T-helper 17 cell (primary cell): Measurements from ENCODE around the gene AZU1. TPM values are rescaled to one million over a fixed set of nuclear protein-coding genes. Genes with fewer than 3 reads are reported as not detected.

Experiments used
- ATAC-seq: fragments of 150-1000 bp; cut with Tn5 transposase; 2 replicates; pipeline ENCODE4 v1.10.0; 2021; ENCODE audit warnings: mild to moderate bottlenecking, moderate library complexity
- DNase-seq, 3 donors: peaks; one replicate each; pipeline versions ENCODE4 v3.0.0 to v3.0.0-alpha.2; 2020 to 2021
- H3K9me3 ChIP-seq: one replicate; pipeline ENCODE4 v1.7.0; 2013; ENCODE audit warnings: low read length, mild to moderate bottlenecking; ENCODE audit not compliant: control insufficient read depth, poor library complexity, severe bottlenecking
- H3K27ac Mint-ChIP-seq: one replicate; pipeline ENCODE4 v1.8.0; 2022; ENCODE audit warnings: mild to moderate bottlenecking, moderate library complexity, mixed read lengths
- H3K27me3 Mint-ChIP-seq: one replicate; pipeline ENCODE4 v1.8.0; 2022; ENCODE audit warnings: mixed read lengths
- H3K36me3 Mint-ChIP-seq: one replicate; pipeline ENCODE4 v1.8.0; 2022; ENCODE audit warnings: low read depth, mixed read lengths
- H3K4me1 Mint-ChIP-seq: one replicate; pipeline ENCODE4 v1.8.0; 2022; ENCODE audit warnings: mild to moderate bottlenecking, mixed read lengths
- H3K4me3 Mint-ChIP-seq: one replicate; pipeline ENCODE4 v1.8.0; 2022; ENCODE audit warnings: mild to moderate bottlenecking, moderate library complexity, mixed read lengths
- total RNA-seq, 4 donors: library from RNA in 2 of 4; stranded (reverse) in 2 of 4; gene quantifications; one replicate each; pipeline ENCODE4 v1.2.3 and lab custom pipeline; 2022 to 2026

The AZU1 gene, protein sequence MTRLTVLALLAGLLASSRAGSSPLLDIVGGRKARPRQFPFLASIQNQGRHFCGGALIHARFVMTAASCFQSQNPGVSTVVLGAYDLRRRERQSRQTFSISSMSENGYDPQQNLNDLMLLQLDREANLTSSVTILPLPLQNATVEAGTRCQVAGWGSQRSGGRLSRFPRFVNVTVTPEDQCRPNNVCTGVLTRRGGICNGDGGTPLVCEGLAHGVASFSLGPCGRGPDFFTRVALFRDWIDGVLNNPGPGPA
- total RNA-seq (1 to 10 TPM in 1 of 2 donors, under 1 TPM in 1; 0.90 to 1.2 TPM), total RNA-seq (lab: John Stamatoyannopoulos, UW) (0.12 to 3.6 reads per million in 2 donors)

DNA sequence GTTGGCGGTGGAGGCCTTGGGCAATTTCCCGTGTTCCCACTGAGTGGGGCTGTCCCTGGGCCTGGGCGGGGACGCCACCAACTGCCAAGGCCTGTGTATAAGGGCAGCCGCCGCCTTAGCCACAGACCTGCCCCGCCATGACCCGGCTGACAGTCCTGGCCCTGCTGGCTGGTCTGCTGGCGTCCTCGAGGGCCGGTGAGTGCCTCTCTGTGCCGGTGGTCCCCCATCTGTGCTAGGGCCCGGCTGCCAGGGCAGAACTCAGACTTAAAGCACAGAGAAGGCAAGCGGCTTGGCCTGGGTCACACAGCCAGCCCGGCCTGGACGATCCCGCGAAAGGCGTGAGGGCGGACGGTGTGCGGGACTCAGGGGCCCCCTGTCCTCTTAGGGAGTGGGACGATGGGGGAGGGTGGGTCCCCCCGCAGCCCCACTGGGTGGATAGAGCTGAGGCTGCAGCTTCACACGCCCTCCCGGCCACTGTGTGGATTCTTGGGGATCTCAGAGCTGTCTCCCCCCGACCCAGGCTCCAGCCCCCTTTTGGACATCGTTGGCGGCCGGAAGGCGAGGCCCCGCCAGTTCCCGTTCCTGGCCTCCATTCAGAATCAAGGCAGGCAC is at the start of gene AZU1:
Gene AZU1 (plus strand): TSS at position 128 of the 612 bp plus-strand sequence. CDS start 10 bp downstream, at position 138.
- no peaks in the 10 kb centered on the region for H3K4me1 Mint-ChIP-seq
- ATAC-seq = no peak
- no peaks in the 10 kb centered on the region for H3K36me3 Mint-ChIP-seq

DNA sequence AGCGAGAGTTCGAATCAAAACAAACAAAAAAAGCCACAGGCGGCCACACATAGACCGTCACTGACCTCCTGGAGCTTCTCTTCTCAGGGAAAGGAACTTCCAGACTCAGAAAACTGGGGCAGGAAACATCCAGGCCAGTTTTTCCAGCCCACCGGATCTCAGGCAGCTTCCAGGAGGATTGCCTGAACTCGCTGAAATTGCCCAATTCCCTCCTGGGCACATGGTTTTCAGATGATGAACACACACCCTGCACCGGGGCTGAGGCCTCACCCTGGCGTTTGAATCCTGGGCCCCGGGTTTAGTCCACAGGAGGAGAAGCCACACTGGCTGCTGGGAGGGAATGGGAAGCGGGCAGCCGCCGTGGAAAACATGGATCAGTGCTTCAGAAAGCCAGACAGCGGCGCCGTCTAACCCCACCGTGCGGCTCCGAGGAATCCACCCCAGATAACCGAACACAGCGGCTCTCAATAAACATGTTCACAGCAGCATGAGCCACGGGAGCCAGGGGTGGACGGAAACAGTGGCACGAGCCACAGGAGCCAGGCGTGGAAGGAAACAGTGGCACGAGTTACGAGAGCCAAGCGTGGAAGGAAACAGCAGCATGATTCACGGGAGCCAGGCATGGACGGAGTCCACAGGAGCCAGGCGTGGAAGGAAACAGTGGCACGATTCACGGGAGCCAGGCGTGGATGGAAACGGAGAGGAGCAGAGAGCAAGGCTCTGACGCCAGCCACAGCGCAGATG is 48.6 kb upstream of the AZU1 start:
- H3K4me3 Mint-ChIP-seq = no peak overlapping the region
- no peak for ATAC-seq

More for the DNA sequence above, at the start of gene AZU1:
- no peak for DNase-seq
- H3K9me3 ChIP-seq = no peaks in the 10 kb centered on the region
- Mint-ChIP-seq H3K27me3 (peaks cover 11% of the 10 kb centered on the region), H3K4me3 (no peak within 1 kb of the TSS), H3K27ac (no peak within 1 kb of the TSS)

GRCh38 chr19:780935-781334 is 46.7 kb upstream of the AZU1 start:
- H3K4me1 Mint-ChIP-seq = no peaks in the 10 kb centered on the region
- H3K27me3 Mint-ChIP-seq = no peaks in the 10 kb centered on the region
- ATAC-seq (no peak), DNase-seq (no peak)
- H3K36me3 Mint-ChIP-seq = no peaks in the 10 kb centered on the region
- H3K27ac Mint-ChIP-seq = no peak overlapping the region
- no peak overlapping the region for H3K4me3 Mint-ChIP-seq
- no peaks in the 10 kb centered on the region for H3K9me3 ChIP-seq

More for the DNA sequence above, 48.6 kb upstream of the AZU1 start:
- Mint-ChIP-seq H3K36me3 (no peaks in the 10 kb centered on the region), H3K4me1 (no peaks in the 10 kb centered on the region), H3K27me3 (no peaks in the 10 kb centered on the region), H3K27ac (no peak overlapping the region)
- DNase-seq = no peak
- no peaks in the 10 kb centered on the region for H3K9me3 ChIP-seq

DNA sequence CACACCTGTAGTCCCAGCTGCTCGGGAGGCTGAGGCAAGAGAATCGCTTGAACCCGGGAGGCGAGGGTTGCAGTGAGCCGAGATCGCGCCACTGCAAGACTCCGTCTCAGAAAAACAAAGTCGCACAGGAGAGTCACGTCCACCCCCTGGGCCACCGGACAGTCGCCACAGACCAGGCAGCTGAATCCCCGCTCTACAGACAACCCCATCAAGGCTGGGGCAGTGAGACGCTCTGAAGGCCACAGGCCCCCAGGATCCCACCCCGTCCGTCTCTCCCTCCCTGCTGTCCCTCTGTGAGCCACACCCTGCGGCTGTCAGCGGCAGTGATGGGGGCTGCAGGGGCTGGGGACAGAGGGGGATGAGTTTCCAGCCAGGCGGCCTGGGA is 45.8 kb upstream of the AZU1 start:
- Mint-ChIP-seq H3K27ac (no peak overlapping the region), H3K27me3 (no peaks in the 10 kb centered on the region), H3K4me3 (no peak overlapping the region), H3K4me1 (no peaks in the 10 kb centered on the region), H3K36me3 (no peaks in the 10 kb centered on the region)
- no peaks in the 10 kb centered on the region for H3K9me3 ChIP-seq
- DNase-seq (no peak), ATAC-seq (no peak)

DNA sequence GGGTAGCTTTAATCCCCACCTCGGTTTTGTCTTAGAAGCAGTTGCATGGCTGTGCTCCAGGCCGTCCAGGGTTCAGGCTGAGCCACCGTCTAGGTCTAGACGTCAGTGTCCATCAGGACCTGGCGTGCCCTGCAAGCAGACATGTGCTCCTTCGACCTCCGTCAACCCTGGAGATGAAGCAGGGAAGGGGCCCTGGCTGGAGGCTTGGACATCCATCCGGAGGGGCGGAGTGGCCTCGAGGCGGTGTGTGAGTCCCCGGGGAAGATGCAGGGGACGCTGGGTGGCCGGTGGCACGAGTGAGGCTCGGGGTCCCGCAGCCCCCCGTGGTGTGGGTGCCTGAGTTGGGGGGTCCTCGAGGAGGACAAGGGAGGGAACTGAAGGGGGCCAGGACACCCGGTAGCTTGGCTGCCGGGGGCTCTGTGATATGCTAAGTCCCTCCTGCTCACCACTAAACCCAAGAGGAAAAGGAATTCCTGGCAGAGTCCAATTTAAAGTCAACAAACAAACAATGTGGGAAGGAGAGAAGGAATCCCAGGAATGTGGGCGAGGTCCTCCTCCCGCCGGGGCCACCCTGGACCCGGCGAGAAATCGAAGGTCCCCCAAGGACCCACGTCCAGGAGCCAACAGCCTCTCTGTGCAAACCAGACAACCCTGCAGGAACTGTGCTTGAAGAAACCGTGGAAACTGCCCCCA is 45.3 kb upstream of the AZU1 start:
- DNase-seq = no peak
- Mint-ChIP-seq H3K27ac (no peak overlapping the region), H3K27me3 (no peaks in the 10 kb centered on the region), H3K36me3 (no peaks in the 10 kb centered on the region), H3K4me3 (no peak overlapping the region), H3K4me1 (no peaks in the 10 kb centered on the region)
- no peaks in the 10 kb centered on the region for H3K9me3 ChIP-seq
- ATAC-seq = no peak

- no peaks in the 10 kb centered on the region for H3K4me1 Mint-ChIP-seq
- ATAC-seq (no peak), DNase-seq (no peak)
- H3K4me3 Mint-ChIP-seq = no peak overlapping the region
- H3K36me3 Mint-ChIP-seq = no peaks in the 10 kb centered on the region
- H3K27me3 Mint-ChIP-seq = no peaks in the 10 kb centered on the region
- no peak overlapping the region for H3K27ac Mint-ChIP-seq
- no peaks in the 10 kb centered on the region for H3K9me3 ChIP-seq
Observed at GRCh38 chr19:782878-783668, 44.6 kb upstream of the AZU1 start.

- Mint-ChIP-seq H3K27ac (no peak overlapping the region), H3K36me3 (no peaks in the 10 kb centered on the region), H3K27me3 (no peaks in the 10 kb centered on the region), H3K4me3 (no peak overlapping the region), H3K4me1 (no peaks in the 10 kb centered on the region)
- ATAC-seq (no peak), DNase-seq (no peak)
- no peaks in the 10 kb centered on the region for H3K9me3 ChIP-seq
Observed at GRCh38 chr19:784541-784940, 43.1 kb upstream of the AZU1 start.

GRCh38 chr19:787536-787935 is 40.1 kb upstream of the AZU1 start:
- Mint-ChIP-seq H3K36me3 (no peaks in the 10 kb centered on the region), H3K27me3 (no peaks in the 10 kb centered on the region), H3K27ac (no peak overlapping the region), H3K4me3 (no peak overlapping the region), H3K4me1 (no peaks in the 10 kb centered on the region)
- no peak for DNase-seq
- no peak for ATAC-seq
- no peaks in the 10 kb centered on the region for H3K9me3 ChIP-seq

- no peaks in the 10 kb centered on the region for H3K27me3 Mint-ChIP-seq
- ATAC-seq = no peak
- H3K36me3 Mint-ChIP-seq = no peaks in the 10 kb centered on the region
- H3K9me3 ChIP-seq = no peaks in the 10 kb centered on the region
- H3K4me1 Mint-ChIP-seq = no peaks in the 10 kb centered on the region
- DNase-seq = no peak
- H3K4me3 Mint-ChIP-seq = no peak overlapping the region
- no peak overlapping the region for H3K27ac Mint-ChIP-seq
Observed at GRCh38 chr19:788686-788982, 39.0 kb upstream of the AZU1 start.

DNA sequence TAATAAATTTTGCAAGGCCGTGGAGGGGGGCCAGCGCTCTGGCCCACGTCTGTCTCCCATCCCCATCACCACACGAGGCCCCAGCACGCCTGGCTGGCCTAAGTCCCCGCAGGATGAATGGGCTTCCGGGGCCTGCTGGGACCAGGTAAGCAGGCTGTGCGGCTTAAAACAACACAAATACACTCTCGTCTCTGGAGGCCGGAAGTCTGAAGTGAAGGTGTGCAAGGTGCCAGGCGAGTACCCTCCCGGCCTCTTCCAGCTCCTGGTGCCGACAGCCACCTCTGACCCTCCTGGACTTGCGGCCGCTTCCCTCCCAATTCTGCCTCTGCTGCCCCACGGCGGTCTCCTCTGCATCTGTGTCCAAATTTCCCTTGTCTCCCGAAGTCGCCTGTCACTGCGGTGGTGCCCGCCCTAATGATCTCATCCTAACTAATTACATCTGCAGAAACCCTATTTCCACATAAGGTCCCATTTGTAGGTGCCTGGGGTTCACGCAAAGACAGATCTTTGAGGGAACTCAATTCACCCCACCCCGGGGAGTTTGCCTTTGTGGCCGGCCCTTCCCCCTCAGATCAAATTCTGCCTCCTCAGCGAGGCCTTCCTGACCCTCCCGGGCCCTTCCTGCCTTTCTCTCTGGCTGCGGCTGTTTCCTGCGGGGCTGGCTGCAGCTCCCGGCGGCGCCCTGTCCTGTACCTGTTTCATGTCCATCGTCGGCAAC is 38.5 kb upstream of the AZU1 start:
- DNase-seq (no peak), ATAC-seq (no peak)
- no peaks in the 10 kb centered on the region for H3K9me3 ChIP-seq
- Mint-ChIP-seq H3K27ac (peak overlapping the region; percentile 34), H3K27me3 (no peaks in the 10 kb centered on the region), H3K4me1 (no peaks in the 10 kb centered on the region), H3K4me3 (no peak overlapping the region), H3K36me3 (no peaks in the 10 kb centered on the region)

DNA sequence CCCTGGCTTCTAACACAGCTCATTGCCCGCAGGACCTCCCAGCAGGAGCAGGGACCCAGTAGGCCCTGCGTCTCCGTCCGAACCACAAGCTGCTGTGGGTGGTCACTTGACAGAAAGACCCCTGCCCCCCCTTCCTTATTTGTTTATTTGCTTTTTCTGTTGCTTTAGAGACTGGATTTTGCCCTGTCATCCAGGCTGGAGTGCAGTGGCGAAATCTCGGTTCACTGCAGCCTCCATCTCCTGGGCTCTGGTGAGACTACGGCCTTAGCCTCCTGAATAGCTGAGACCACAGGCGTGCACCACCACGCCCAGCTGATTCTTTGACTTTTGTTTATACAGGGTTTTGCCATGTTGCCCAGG is 38.0 kb upstream of the AZU1 start:
- ATAC-seq = no peak
- no peak overlapping the region for H3K4me3 Mint-ChIP-seq
- no peaks in the 10 kb centered on the region for H3K36me3 Mint-ChIP-seq
- no peaks in the 10 kb centered on the region for H3K4me1 Mint-ChIP-seq
- no peaks in the 10 kb centered on the region for H3K27me3 Mint-ChIP-seq
- H3K27ac Mint-ChIP-seq = peak overlapping the region; percentile 34
- no peaks in the 10 kb centered on the region for H3K9me3 ChIP-seq
- DNase-seq = no peak

- Mint-ChIP-seq H3K4me3 (no peak overlapping the region), H3K27ac (no peak overlapping the region), H3K4me1 (no peaks in the 10 kb centered on the region), H3K27me3 (no peaks in the 10 kb centered on the region), H3K36me3 (no peaks in the 10 kb centered on the region)
- H3K9me3 ChIP-seq = no peaks in the 10 kb centered on the region
- no peak for ATAC-seq
- no peak for DNase-seq
Observed at GRCh38 chr19:791007-791566, 36.5 kb upstream of the AZU1 start.
